Cardiac muscle cell (in vitro differentiated cells and primary cell): Measurements from ENCODE around the gene ARHGAP10. TPM values are rescaled to one million over a fixed set of nuclear protein-coding genes. Genes with fewer than 3 reads are reported as not detected.
"Not testable (repeated sequence)": the region's sequence is repeated elsewhere in the genome, so short reads cannot be mapped to it uniquely, and the experiment has no call there.

Experiments used
- DNase-seq, 2 donors: peaks; one replicate each; pipeline versions ENCODE4 v3.0.0 to v3.0.0-alpha.2; 2010 to 2017; ENCODE audit warnings: low read depth in 1 of 2, low spot score in 1 of 2
- H3K27ac ChIP-seq: fragments of 200-600 bp; sonication (generic); 2 replicates; pipeline ENCODE4 v1.5.1; 2016
- H3K27me3 ChIP-seq: fragments of 200-600 bp; sonication (generic); 2 replicates; pipeline ENCODE4 v1.6.0; 2016; ENCODE audit warnings: control low read depth
- H3K36me3 ChIP-seq: fragments of 200-600 bp; sonication (generic); 2 replicates; pipeline ENCODE4 v1.5.1; 2016; ENCODE audit warnings: control low read depth
- H3K4me1 ChIP-seq: fragments of 200-600 bp; sonication (generic); 2 replicates; pipeline ENCODE4 v1.8.1; 2017; ENCODE audit warnings: low read depth, mild to moderate bottlenecking, mixed run types
- H3K4me3 ChIP-seq: fragments of 200-600 bp; sonication (generic); 2 replicates; pipeline ENCODE4 v1.5.1; 2016; ENCODE audit warnings: mild to moderate bottlenecking
- H3K9me3 ChIP-seq: fragments of 200-600 bp; sonication (generic); 2 replicates; pipeline ENCODE4 v1.5.1; 2017; ENCODE audit warnings: low read depth, mild to moderate bottlenecking, control low read depth
- CTCF ChIP-seq: IDR thresholded peaks from 2 replicates; pipeline ENCODE4 v1.5.1; 2012; ENCODE audit warnings: low read depth, mild to moderate bottlenecking, low read length
- polyA plus RNA-seq: library from polyadenylated mRNA; unstranded; fragments of >200 nt; fragmentation: Nextera tagmentation; extraction: Ambion mirVana; gene quantifications from 2 replicates; pipeline ENCODE4 v1.2.1, GENCODE V29; 2016
- total RNA-seq: library from RNA; depleted of rRNA; stranded (reverse); fragments of >200 nt; gene quantifications from 2 replicates; pipeline ENCODE4 v1.2.3, GENCODE V29; 2016

Gene ARHGAP10
- total and polyA plus RNA-seq, 2 experiments from 2014 or later = 12.1 to 15.0 TPM

- DNase-seq = no peak
- H3K9me3 ChIP-seq = no peaks in the 10 kb centered on the region
- TF ChIP-seq CTCF = no peak
- no peaks in the 10 kb centered on the region for H3K27me3 ChIP-seq
- H3K4me1 ChIP-seq = no peaks in the 10 kb centered on the region
- no peaks in the 10 kb centered on the region for H3K36me3 ChIP-seq
- no peak overlapping the region for H3K4me3 ChIP-seq
- no peak overlapping the region for H3K27ac ChIP-seq
These were observed 178.4 kb downstream of the ARHGAP10 start for GRCh38 chr4:147910315-147910714.

GRCh38 chr4:147912106-147912505 is 180.2 kb downstream of the ARHGAP10 start:
- not testable (repeated sequence) for H3K4me3 ChIP-seq, H3K36me3 ChIP-seq, H3K27me3 ChIP-seq, DNase-seq, H3K27ac ChIP-seq, H3K9me3 ChIP-seq, H3K4me1 ChIP-seq

- TF ChIP-seq CTCF = no peak
- no peaks in the 10 kb centered on the region for H3K9me3 ChIP-seq
- H3K27me3 ChIP-seq = no peaks in the 10 kb centered on the region
- no peaks in the 10 kb centered on the region for H3K36me3 ChIP-seq
- no peaks in the 10 kb centered on the region for H3K4me1 ChIP-seq
- H3K4me3 ChIP-seq = no peak overlapping the region
- no peak for DNase-seq
- H3K27ac ChIP-seq = no peak overlapping the region
These were observed 181.2 kb downstream of the ARHGAP10 start for GRCh38 chr4:147913137-147913536.

- DNase-seq = no peak
- no peaks in the 10 kb centered on the region for H3K9me3 ChIP-seq
- no peak for TF ChIP-seq CTCF
- H3K36me3 ChIP-seq = no peaks in the 10 kb centered on the region
- no peak overlapping the region for H3K4me3 ChIP-seq
- no peaks in the 10 kb centered on the region for H3K27me3 ChIP-seq
- no peaks in the 10 kb centered on the region for H3K4me1 ChIP-seq
- H3K27ac ChIP-seq = no peak overlapping the region
These were observed 184.5 kb downstream of the ARHGAP10 start for GRCh38 chr4:147916351-147916750.

GRCh38 chr4:147923381-147923780 is 191.5 kb downstream of the ARHGAP10 start:
- Histone ChIP-seq H3K27me3 (no peaks in the 10 kb centered on the region), H3K9me3 (no peaks in the 10 kb centered on the region), H3K4me1 (no peaks in the 10 kb centered on the region), H3K4me3 (no peak overlapping the region), H3K36me3 (no peaks in the 10 kb centered on the region), H3K27ac (no peak overlapping the region)
- no peak for TF ChIP-seq CTCF
- no peak for DNase-seq

GRCh38 chr4:147923854-147924253 is 192.0 kb downstream of the ARHGAP10 start:
- no peak for TF ChIP-seq CTCF
- no peak overlapping the region for H3K4me3 ChIP-seq
- no peaks in the 10 kb centered on the region for H3K36me3 ChIP-seq
- no peak overlapping the region for H3K27ac ChIP-seq
- H3K9me3 ChIP-seq = no peaks in the 10 kb centered on the region
- H3K27me3 ChIP-seq = no peaks in the 10 kb centered on the region
- DNase-seq = no peak
- no peaks in the 10 kb centered on the region for H3K4me1 ChIP-seq
